ENCODE results near the gene SLIT1.

SLIT1 gene

GRCh38 chr10:97185326-97186058 is at the start of gene SLIT1:
Gene SLIT1, minus strand, starts transcription at chr10:97185959. Its CDS starts 285 bp downstream, at chr10:97185674.
- no peak for DNase-seq

- no peak for DNase-seq
Measured at GRCh38 chr10:97235353-97235752, 49.6 kb upstream of the SLIT1 start.

- no peak for DNase-seq
Measured at GRCh38 chr10:97234400-97234799, 48.6 kb upstream of the SLIT1 start.

- no peak for DNase-seq
Measured at GRCh38 chr10:97230146-97230545, 44.4 kb upstream of the SLIT1 start.

- no peak for DNase-seq
Measured at GRCh38 chr10:97229322-97230015, 43.7 kb upstream of the SLIT1 start.

- no peak for DNase-seq
Measured at GRCh38 chr10:97228775-97229157, 43.0 kb upstream of the SLIT1 start.

GRCh38 chr10:97228130-97228774 is 42.5 kb upstream of the SLIT1 start:
- no peak for DNase-seq

GRCh38 chr10:97226398-97226797 is 40.6 kb upstream of the SLIT1 start:
- DNase-seq: no peak

- no peak for DNase-seq
Measured at GRCh38 chr10:97224483-97225435, 39.0 kb upstream of the SLIT1 start.

GRCh38 chr10:97222326-97222961 is 36.7 kb upstream of the SLIT1 start:
- DNase-seq: no peak

GRCh38 chr10:97220355-97220754 is 34.6 kb upstream of the SLIT1 start:
- DNase-seq: no peak

- DNase-seq: no peak
Measured at GRCh38 chr10:97217299-97217698, 31.5 kb upstream of the SLIT1 start.

- DNase-seq: no peak
Measured at GRCh38 chr10:97215619-97216260, 30.0 kb upstream of the SLIT1 start.

GRCh38 chr10:97213431-97213830 is 27.7 kb upstream of the SLIT1 start:
- no peak for DNase-seq

- no peak for DNase-seq
Measured at GRCh38 chr10:97211229-97211628, 25.5 kb upstream of the SLIT1 start.

- DNase-seq: no peak
Measured at GRCh38 chr10:97210543-97210960, 24.8 kb upstream of the SLIT1 start.

- DNase-seq: no peak
Measured at GRCh38 chr10:97207756-97208346, 22.1 kb upstream of the SLIT1 start.

GRCh38 chr10:97207131-97207530 is 21.4 kb upstream of the SLIT1 start:
- no peak for DNase-seq

- DNase-seq: no peak
Measured at GRCh38 chr10:97204826-97205679, 19.3 kb upstream of the SLIT1 start.

- no peak for DNase-seq
Measured at GRCh38 chr10:97203220-97203619, 17.5 kb upstream of the SLIT1 start.

All from NCI-H1436 treated with DMSO at 0.1 percent for 48 hours (cell line).